ENCODE measurements around the gene KCNQ1.

Gene KCNQ1

GRCh38 chr11:2641623-2642022, 196.8 kb downstream of the KCNQ1 start:
- DNase-seq (ENCODE audit: insufficient read length, low spot score) (no peak), FAIRE-seq (no peak)

GRCh38 chr11:2643746-2644145, 198.9 kb downstream of the KCNQ1 start:
- FAIRE-seq = no peak
- DNase-seq (ENCODE audit: insufficient read length, low spot score) = no peak

- FAIRE-seq (no peak), DNase-seq (ENCODE audit: insufficient read length, low spot score) (no peak)
Measured at GRCh38 chr11:2644844-2645778, 200.3 kb downstream of the KCNQ1 start.

GRCh38 chr11:2645779-2646118, 200.9 kb downstream of the KCNQ1 start:
- no peak for DNase-seq (ENCODE audit: insufficient read length, low spot score)
- no peak for FAIRE-seq

GRCh38 chr11:2647167-2647566, 202.4 kb downstream of the KCNQ1 start:
- no peak for FAIRE-seq
- no peak for DNase-seq (ENCODE audit: insufficient read length, low spot score)

GRCh38 chr11:2647953-2648352, 203.1 kb downstream of the KCNQ1 start:
- no peak for FAIRE-seq

GRCh38 chr11:2649400-2649799, 204.6 kb downstream of the KCNQ1 start:
- no peak for DNase-seq (ENCODE audit: insufficient read length, low spot score)
- FAIRE-seq = no peak

More at GRCh38 chr11:2647953-2648352, 203.1 kb downstream of the KCNQ1 start:
- DNase-seq (ENCODE audit: insufficient read length, low spot score) = no peak

- FAIRE-seq (no peak), DNase-seq (ENCODE audit: insufficient read length, low spot score) (no peak)
Measured at GRCh38 chr11:2649848-2650247, 205.0 kb downstream of the KCNQ1 start.

GRCh38 chr11:2650343-2650867, 205.6 kb downstream of the KCNQ1 start:
- FAIRE-seq (no peak), DNase-seq (ENCODE audit: insufficient read length, low spot score) (no peak)

GRCh38 chr11:2651054-2651617, 206.3 kb downstream of the KCNQ1 start:
- no peak for DNase-seq (ENCODE audit: insufficient read length, low spot score)
- FAIRE-seq = no peak

GRCh38 chr11:2651826-2652271, 207.0 kb downstream of the KCNQ1 start:
- no peak for FAIRE-seq
- DNase-seq (ENCODE audit: insufficient read length, low spot score) = no peak

GRCh38 chr11:2652333-2653197, 207.8 kb downstream of the KCNQ1 start:
- DNase-seq (ENCODE audit: insufficient read length, low spot score) (no peak), FAIRE-seq (no peak)

GRCh38 chr11:2653198-2653551, 208.4 kb downstream of the KCNQ1 start:
- DNase-seq (ENCODE audit: insufficient read length, low spot score) (no peak), FAIRE-seq (no peak)

GRCh38 chr11:2653930-2654739, 209.3 kb downstream of the KCNQ1 start:
- no peak for DNase-seq (ENCODE audit: insufficient read length, low spot score)
- no peak for FAIRE-seq

- no peak for FAIRE-seq
- no peak for DNase-seq (ENCODE audit: insufficient read length, low spot score)
Measured at GRCh38 chr11:2655016-2655719, 210.4 kb downstream of the KCNQ1 start.

- DNase-seq (ENCODE audit: insufficient read length, low spot score) (peak; percentile 24), FAIRE-seq (no peak)
Measured at GRCh38 chr11:2655834-2656622, 211.2 kb downstream of the KCNQ1 start.

GRCh38 chr11:2656859-2657258, 212.1 kb downstream of the KCNQ1 start:
- no peak for DNase-seq (ENCODE audit: insufficient read length, low spot score)
- no peak for FAIRE-seq

- no peak for FAIRE-seq
- DNase-seq (ENCODE audit: insufficient read length, low spot score) = no peak
Measured at GRCh38 chr11:2657697-2658284, 213.0 kb downstream of the KCNQ1 start.

All from HTR-8/SVneo (cell line).